SK-N-SH treated with all-trans-retinoic acid at 6 μM for 48 hours (cell line): ENCODE results near the gene CGB5.

Experiments
- ATAC-seq: fragments of 200-7000 bp; cut with Tn5 transposase; 3 replicates; pipeline ENCODE4 v1.9.1; 2020; ENCODE audit warnings: mild to moderate bottlenecking, moderate library complexity
- ARNTL ChIP-seq: fragments of 450-650 bp; formaldehyde crosslinking; IDR thresholded peaks from 2 replicates; pipeline ENCODE4 v1.5.0; 2020; ENCODE audit warnings: low read depth, mild to moderate bottlenecking, moderate library complexity, borderline replicate concordance
- BACH2 ChIP-seq: fragments of 250-450 bp; sonication (Bioruptor Pico); IDR thresholded peaks from 2 replicates; pipeline ENCODE4 v1.9.0; 2021; ENCODE audit warnings: mild to moderate bottlenecking, borderline replicate concordance
- CSDC2 ChIP-seq: fragments of 250-450 bp; sonication (Bioruptor Pico); IDR thresholded peaks from 2 replicates; pipeline ENCODE4 v1.5.0; 2020; ENCODE audit warnings: mild to moderate bottlenecking, moderate library complexity
- ISL1 ChIP-seq: fragments of 250-450 bp; sonication (Bioruptor Pico); IDR thresholded peaks from 2 replicates; pipeline ENCODE4 v2.1.2; 2022; ENCODE audit warnings: mild to moderate bottlenecking, moderate library complexity
- OSR1 ChIP-seq: fragments of 250-450 bp; sonication (Bioruptor Pico); IDR thresholded peaks from 2 replicates; pipeline ENCODE4 v1.8.0; 2022; ENCODE audit warnings: moderate library complexity, mild to moderate bottlenecking, inconsistent platforms
- PPARA ChIP-seq: fragments of 250-450 bp; sonication (Bioruptor Pico); IDR thresholded peaks from 2 replicates; pipeline ENCODE4 v1.5.0; 2020; ENCODE audit warnings: mild to moderate bottlenecking, borderline replicate concordance
- RARB ChIP-seq: fragments of 250-450 bp; sonication (Bioruptor Pico); IDR thresholded peaks from 2 replicates; pipeline ENCODE4 v1.8.0; 2021; ENCODE audit warnings: mild to moderate bottlenecking, moderate library complexity
- SNAI2 ChIP-seq: fragments of 250-450 bp; sonication (Bioruptor Pico); IDR thresholded peaks from 2 replicates; pipeline ENCODE4 v1.5.0; 2020; ENCODE audit warnings: mild to moderate bottlenecking, moderate library complexity
- TCF4 ChIP-seq: fragments of 250-450 bp; sonication (Bioruptor Pico); IDR thresholded peaks from 2 replicates; pipeline ENCODE4 v1.8.0; 2021; ENCODE audit warnings: mild to moderate bottlenecking, moderate library complexity, borderline replicate concordance
- TOX ChIP-seq: fragments of 250-450 bp; sonication (Bioruptor Pico); IDR thresholded peaks from 2 replicates; pipeline ENCODE4 v1.8.0; 2021; ENCODE audit warnings: mild to moderate bottlenecking, moderate library complexity, borderline replicate concordance
- ZC3H10 ChIP-seq: fragments of 250-450 bp; sonication (Bioruptor Pico); IDR thresholded peaks from 2 replicates; pipeline ENCODE4 v1.5.1; 2021; ENCODE audit warnings: mild to moderate bottlenecking, moderate library complexity
- ZFP3 ChIP-seq: fragments of 250-450 bp; sonication (Bioruptor Pico); IDR thresholded peaks from 2 replicates; pipeline ENCODE4 v1.5.0; 2020; ENCODE audit warnings: mild to moderate bottlenecking, moderate library complexity
- ZNF565 ChIP-seq: fragments of 450-650 bp; formaldehyde crosslinking; conservative IDR thresholded peaks from 2 replicates; pipeline ENCODE4 v1.5.0; 2020; ENCODE audit warnings: low read depth, mild to moderate bottlenecking, moderate library complexity
- ZNF70 ChIP-seq: fragments of 450-650 bp; formaldehyde crosslinking; IDR thresholded peaks from 2 replicates; pipeline ENCODE4 v1.5.0; 2020; ENCODE audit warnings: mild to moderate bottlenecking, moderate library complexity
- ZNF8 ChIP-seq: fragments of 450-650 bp; formaldehyde crosslinking; IDR thresholded peaks from 2 replicates; pipeline ENCODE4 v1.5.0; 2020; ENCODE audit warnings: mild to moderate bottlenecking, moderate library complexity
- TF ChIP-seq, protein P1 (sequence below): fragments of 250-450 bp; sonication (Bioruptor Pico); IDR thresholded peaks from 2 replicates; pipeline ENCODE4 v1.8.0; 2021; ENCODE audit warnings: low read depth, mild to moderate bottlenecking, moderate library complexity, borderline replicate concordance
- TF ChIP-seq, protein P2 (sequence below): fragments of 250-450 bp; sonication (Bioruptor Pico); IDR thresholded peaks from 2 replicates; pipeline ENCODE4 v1.5.1; 2021; ENCODE audit warnings: mild to moderate bottlenecking, moderate library complexity
- TF ChIP-seq, protein P3 (sequence below): fragments of 250-450 bp; sonication (Bioruptor Pico); IDR thresholded peaks from 2 replicates; pipeline ENCODE4 v1.5.1; 2020; ENCODE audit warnings: low read depth, mild to moderate bottlenecking, moderate library complexity
- TF ChIP-seq, protein P4 (sequence below): fragments of 250-450 bp; sonication (Bioruptor Pico); IDR thresholded peaks from 2 replicates; pipeline ENCODE4 v1.5.0; 2020; ENCODE audit warnings: mild to moderate bottlenecking, moderate library complexity
- TF ChIP-seq, protein P5 (sequence below): fragments of 250-450 bp; sonication (Bioruptor Pico); IDR thresholded peaks from 2 replicates; pipeline ENCODE4 v1.8.0; 2020; ENCODE audit warnings: mild to moderate bottlenecking, moderate library complexity, borderline replicate concordance

The CGB5 gene

GRCh38 chr19:49064029-49064629 lies 20.5 kb downstream of the CGB5 start (continued):
- TF ChIP-seq, protein P1, sequence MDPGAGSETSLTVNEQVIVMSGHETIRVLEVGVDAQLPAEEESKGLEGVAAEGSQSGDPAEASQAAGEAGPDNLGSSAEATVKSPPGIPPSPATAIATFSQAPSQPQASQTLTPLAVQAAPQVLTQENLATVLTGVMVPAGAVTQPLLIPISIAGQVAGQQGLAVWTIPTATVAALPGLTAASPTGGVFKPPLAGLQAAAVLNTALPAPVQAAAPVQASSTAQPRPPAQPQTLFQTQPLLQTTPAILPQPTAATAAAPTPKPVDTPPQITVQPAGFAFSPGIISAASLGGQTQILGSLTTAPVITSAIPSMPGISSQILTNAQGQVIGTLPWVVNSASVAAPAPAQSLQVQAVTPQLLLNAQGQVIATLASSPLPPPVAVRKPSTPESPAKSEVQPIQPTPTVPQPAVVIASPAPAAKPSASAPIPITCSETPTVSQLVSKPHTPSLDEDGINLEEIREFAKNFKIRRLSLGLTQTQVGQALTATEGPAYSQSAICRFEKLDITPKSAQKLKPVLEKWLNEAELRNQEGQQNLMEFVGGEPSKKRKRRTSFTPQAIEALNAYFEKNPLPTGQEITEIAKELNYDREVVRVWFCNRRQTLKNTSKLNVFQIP (CRISPR knock-in tag): no peak
- TF ChIP-seq RARB (CRISPR knock-in tag): no peak

DNA sequence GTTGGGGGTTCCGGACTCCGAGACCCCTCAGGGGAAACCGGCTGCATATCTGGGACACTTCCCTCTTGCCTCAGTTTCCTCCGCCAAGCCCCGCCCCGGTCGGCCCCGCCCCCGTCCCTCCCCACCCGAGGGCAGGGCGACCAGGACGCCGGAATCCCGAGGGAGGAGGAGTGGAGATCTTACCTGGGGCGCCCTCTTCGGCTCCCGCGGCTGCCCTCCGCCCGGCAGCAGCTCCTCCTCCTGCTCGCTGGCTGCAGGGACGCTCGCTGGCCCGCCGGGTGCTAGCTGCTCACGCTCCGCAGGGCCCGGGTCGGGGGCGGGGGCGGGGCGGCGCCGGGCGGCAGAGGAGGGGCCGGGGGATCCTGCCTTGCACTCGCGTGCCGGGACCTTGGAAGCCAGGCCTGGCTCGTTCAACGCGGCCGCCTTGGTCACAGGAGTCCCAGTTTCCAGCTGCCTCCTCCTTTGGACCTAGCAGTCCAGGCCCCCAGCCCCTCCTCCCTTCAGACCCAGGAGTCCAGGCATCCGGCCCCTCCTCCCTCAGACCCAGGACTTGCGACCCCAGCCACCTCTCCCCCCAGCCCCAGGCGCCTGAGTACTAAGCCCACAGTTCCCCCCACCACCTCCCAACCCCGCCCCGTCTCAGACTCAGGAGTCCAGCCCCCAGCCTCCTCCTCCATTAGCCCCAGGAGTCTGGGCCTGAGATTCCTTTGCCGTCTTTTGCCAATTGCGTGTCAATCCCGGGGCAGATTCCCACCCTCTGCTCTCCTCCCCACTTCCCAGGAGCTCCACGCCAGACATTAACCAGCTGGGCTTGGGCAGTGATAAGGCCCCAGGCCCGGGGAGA lies 21.3 kb downstream of the CGB5 start, which contains the start of gene NTF4:
TSS of gene NTF4 (minus strand) at position 51 of the 844 bp plus-strand sequence. CDS start 2,821 bp downstream, outside the sequence.
- TF ChIP-seq, protein P2, sequence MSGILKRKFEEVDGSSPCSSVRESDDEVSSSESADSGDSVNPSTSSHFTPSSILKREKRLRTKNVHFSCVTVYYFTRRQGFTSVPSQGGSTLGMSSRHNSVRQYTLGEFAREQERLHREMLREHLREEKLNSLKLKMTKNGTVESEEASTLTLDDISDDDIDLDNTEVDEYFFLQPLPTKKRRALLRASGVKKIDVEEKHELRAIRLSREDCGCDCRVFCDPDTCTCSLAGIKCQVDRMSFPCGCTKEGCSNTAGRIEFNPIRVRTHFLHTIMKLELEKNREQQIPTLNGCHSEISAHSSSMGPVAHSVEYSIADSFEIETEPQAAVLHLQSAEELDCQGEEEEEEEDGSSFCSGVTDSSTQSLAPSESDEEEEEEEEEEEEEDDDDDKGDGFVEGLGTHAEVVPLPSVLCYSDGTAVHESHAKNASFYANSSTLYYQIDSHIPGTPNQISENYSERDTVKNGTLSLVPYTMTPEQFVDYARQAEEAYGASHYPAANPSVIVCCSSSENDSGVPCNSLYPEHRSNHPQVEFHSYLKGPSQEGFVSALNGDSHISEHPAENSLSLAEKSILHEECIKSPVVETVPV (CRISPR knock-in tag): no peak
- TF ChIP-seq ZNF565 (no peak), SNAI2 (CRISPR knock-in tag) (no peak), ZC3H10 (no peak), RARB (CRISPR knock-in tag) (no peak), ARNTL (CRISPR knock-in tag) (no peak), ZNF70 (CRISPR knock-in tag) (no peak)
- TF ChIP-seq, protein P3, sequence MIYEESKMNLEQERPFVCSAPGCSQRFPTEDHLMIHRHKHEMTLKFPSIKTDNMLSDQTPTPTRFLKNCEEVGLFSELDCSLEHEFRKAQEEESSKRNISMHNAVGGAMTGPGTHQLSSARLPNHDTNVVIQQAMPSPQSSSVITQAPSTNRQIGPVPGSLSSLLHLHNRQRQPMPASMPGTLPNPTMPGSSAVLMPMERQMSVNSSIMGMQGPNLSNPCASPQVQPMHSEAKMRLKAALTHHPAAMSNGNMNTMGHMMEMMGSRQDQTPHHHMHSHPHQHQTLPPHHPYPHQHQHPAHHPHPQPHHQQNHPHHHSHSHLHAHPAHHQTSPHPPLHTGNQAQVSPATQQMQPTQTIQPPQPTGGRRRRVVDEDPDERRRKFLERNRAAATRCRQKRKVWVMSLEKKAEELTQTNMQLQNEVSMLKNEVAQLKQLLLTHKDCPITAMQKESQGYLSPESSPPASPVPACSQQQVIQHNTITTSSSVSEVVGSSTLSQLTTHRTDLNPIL (CRISPR knock-in tag): no peak
- peak; percentile 70 for ATAC-seq

DNA sequence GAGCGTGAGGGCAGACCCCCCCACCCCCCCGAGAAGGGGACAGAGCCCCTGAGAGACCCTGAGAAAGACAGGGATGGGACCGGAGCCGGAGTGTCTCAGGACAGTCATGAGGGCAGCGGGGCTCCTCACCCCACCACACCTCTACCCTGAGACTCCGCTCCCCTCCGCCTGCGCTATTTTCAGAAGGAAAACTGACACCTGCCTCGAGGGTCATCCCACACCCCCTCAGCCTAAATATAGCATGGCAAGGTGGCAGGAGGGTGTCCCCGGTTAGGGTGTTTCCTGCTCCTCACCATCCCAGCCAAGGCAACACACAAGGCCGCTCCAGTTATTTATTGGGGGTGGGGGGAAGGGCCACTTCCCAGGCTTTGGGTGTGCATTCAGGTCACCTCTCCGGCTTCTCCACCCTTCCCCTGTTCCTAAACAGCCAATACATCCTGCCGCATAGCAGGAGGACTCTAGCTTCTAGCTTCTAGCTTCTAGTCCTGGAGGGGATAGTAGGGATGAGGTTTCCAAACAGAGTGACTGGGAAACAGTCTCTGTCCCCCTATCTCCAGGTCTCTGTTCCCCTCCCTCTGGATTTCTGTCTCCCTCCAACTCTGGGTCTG lies 22.4 kb downstream of the CGB5 start:
- peak; percentile 22 for ATAC-seq

More for the DNA sequence above, 22.4 kb downstream of the CGB5 start:
- TF ChIP-seq, protein P4, sequence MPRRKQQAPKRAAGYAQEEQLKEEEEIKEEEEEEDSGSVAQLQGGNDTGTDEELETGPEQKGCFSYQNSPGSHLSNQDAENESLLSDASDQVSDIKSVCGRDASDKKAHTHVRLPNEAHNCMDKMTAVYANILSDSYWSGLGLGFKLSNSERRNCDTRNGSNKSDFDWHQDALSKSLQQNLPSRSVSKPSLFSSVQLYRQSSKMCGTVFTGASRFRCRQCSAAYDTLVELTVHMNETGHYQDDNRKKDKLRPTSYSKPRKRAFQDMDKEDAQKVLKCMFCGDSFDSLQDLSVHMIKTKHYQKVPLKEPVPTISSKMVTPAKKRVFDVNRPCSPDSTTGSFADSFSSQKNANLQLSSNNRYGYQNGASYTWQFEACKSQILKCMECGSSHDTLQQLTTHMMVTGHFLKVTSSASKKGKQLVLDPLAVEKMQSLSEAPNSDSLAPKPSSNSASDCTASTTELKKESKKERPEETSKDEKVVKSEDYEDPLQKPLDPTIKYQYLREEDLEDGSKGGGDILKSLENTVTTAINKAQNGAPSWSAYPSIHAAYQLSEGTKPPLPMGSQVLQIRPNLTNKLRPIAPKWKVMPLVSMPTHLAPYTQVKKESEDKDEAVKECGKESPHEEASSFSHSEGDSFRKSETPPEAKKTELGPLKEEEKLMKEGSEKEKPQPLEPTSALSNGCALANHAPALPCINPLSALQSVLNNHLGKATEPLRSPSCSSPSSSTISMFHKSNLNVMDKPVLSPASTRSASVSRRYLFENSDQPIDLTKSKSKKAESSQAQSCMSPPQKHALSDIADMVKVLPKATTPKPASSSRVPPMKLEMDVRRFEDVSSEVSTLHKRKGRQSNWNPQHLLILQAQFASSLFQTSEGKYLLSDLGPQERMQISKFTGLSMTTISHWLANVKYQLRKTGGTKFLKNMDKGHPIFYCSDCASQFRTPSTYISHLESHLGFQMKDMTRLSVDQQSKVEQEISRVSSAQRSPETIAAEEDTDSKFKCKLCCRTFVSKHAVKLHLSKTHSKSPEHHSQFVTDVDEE (CRISPR knock-in tag): no peak
- no peak for TF ChIP-seq ZNF8 (CRISPR knock-in tag)
- TF ChIP-seq TCF4 (CRISPR knock-in tag): no peak
- no peak for TF ChIP-seq PPARA (CRISPR knock-in tag)
- TF ChIP-seq ZNF70 (CRISPR knock-in tag): no peak
- no peak for TF ChIP-seq ISL1 (CRISPR knock-in tag)
- no peak for TF ChIP-seq ARNTL (CRISPR knock-in tag)
- no peak for TF ChIP-seq ZC3H10
- TF ChIP-seq ZNF565: no peak
- TF ChIP-seq OSR1 (CRISPR knock-in tag): no peak
- TF ChIP-seq, protein P1 (CRISPR knock-in tag): no peak
- no peak for TF ChIP-seq RARB (CRISPR knock-in tag)
- TF ChIP-seq CSDC2: no peak
- TF ChIP-seq, protein P5, sequence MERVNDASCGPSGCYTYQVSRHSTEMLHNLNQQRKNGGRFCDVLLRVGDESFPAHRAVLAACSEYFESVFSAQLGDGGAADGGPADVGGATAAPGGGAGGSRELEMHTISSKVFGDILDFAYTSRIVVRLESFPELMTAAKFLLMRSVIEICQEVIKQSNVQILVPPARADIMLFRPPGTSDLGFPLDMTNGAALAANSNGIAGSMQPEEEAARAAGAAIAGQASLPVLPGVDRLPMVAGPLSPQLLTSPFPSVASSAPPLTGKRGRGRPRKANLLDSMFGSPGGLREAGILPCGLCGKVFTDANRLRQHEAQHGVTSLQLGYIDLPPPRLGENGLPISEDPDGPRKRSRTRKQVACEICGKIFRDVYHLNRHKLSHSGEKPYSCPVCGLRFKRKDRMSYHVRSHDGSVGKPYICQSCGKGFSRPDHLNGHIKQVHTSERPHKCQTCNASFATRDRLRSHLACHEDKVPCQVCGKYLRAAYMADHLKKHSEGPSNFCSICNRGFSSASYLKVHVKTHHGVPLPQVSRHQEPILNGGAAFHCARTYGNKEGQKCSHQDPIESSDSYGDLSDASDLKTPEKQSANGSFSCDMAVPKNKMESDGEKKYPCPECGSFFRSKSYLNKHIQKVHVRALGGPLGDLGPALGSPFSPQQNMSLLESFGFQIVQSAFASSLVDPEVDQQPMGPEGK (CRISPR knock-in tag): no peak
- TF ChIP-seq ZFP3 (CRISPR knock-in tag): no peak
- TF ChIP-seq TOX (CRISPR knock-in tag): no peak
- no peak for TF ChIP-seq BACH2
- TF ChIP-seq, all 23 proteins: peak for 0
